Tibial nerve (tissue), 4 donors: Measurements from ENCODE around the gene RASGRP3.

Experiments used
- EP300 ChIP-seq, 2 donors: sonication (generic); formaldehyde crosslinking; IDR thresholded peaks; one replicate each; pipeline ENCODE4 v1.6.1; 2017; ENCODE audit warnings: antibody characterized with exemption in 2 of 2, mild to moderate bottlenecking in 1 of 2
- POLR2A ChIP-seq, 2 donors: fragments of 450-650 bp; IDR thresholded peaks; one replicate each; pipeline ENCODE4 v1.6.1; 2017; ENCODE audit warnings: antibody characterized with exemption in 2 of 2, mild to moderate bottlenecking in 2 of 2, moderate library complexity in 2 of 2
- TF ChIP-seq, protein P1 (sequence below), 5 experiments: fragments of 200-600 bp in 3 of 5; fragments of 450-650 bp in 2 of 5; sonication (generic) in 3 of 5; IDR thresholded peaks; one replicate each; pipeline ENCODE4 v1.5.1; 2016 to 2019; ENCODE audit warnings: antibody characterized with exemption in 5 of 5, mild to moderate bottlenecking in 3 of 5, moderate library complexity in 2 of 5

DNA sequence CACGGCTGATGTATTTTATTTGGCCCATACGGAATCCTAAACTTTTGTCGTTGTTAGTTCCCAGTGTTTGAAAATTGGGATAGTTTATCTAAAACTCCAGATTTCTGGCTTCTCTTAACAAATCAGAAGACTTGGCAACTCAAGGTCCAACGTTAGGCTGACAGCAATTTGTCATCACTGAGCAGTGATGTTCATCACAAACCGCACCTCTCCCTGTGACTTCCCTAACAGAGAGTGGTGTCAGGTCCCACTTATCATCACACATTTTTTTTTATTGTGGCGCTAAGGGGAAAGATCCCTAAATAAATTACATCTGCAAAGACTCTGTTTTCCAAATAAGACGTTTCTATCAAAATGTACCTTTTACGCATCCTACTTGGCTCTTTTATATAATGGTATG is 55.7 kb downstream of the RASGRP3 start:
- TF ChIP-seq, protein P1, sequence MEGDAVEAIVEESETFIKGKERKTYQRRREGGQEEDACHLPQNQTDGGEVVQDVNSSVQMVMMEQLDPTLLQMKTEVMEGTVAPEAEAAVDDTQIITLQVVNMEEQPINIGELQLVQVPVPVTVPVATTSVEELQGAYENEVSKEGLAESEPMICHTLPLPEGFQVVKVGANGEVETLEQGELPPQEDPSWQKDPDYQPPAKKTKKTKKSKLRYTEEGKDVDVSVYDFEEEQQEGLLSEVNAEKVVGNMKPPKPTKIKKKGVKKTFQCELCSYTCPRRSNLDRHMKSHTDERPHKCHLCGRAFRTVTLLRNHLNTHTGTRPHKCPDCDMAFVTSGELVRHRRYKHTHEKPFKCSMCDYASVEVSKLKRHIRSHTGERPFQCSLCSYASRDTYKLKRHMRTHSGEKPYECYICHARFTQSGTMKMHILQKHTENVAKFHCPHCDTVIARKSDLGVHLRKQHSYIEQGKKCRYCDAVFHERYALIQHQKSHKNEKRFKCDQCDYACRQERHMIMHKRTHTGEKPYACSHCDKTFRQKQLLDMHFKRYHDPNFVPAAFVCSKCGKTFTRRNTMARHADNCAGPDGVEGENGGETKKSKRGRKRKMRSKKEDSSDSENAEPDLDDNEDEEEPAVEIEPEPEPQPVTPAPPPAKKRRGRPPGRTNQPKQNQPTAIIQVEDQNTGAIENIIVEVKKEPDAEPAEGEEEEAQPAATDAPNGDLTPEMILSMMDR (IDR thresholded peaks at IDR 0.05): no peak
- no peak for TF ChIP-seq POLR2A (IDR thresholded peaks at IDR 0.05)
- TF ChIP-seq EP300 (IDR thresholded peaks at IDR 0.05): no peak
